ENCODE measurements around the gene MMP17. TPM values are rescaled to one million over a fixed set of nuclear protein-coding genes. Genes with fewer than 3 reads are reported as not detected.

The MMP17 gene
- polyA plus RNA-seq, 1 donor from 2014 or later = 79.0 TPM

DNA sequence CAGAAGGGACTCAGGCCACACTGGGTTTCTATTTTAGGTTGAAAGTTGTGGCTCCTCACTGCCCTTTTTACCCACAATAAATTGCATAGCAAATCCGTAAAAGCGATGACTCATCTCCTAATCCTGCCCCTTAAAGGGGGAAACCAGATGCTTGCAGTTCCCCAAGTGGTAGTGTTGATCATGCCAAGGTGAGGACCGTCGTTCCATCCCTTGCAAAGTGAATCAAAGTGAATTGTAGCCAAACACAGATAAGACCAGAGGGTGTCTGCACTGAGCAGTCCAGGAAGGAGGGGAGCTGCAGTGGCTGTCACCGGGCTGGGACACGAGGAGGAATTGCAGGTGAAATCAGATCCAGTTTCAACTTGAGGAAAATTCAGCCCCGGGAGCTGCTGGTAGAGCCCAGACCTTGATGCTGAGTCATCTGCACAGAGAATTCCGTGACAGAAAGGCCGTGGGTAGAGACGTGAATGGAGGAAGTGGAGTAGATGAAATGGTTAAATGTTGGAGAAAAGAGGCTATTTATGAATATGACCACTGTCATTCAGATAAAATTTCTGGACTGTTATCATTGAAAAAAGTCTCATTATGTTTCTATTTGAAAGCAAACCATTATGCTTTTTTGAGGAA lies 44.2 kb upstream of the MMP17 start:
- Histone ChIP-seq H3K4me2 (ENCODE audit: low read length) (no peak overlapping the region), H3F3A (ENCODE audit: insufficient read depth, low read length, poor library complexity, severe bottlenecking) (no peaks in the 10 kb centered on the region), H3K9ac (ENCODE audit: low read length) (no peak overlapping the region), H3K27me3 (ENCODE audit: insufficient read depth, low read depth, low read length) (no peaks in the 10 kb centered on the region), H3K27ac (ENCODE audit: low read length) (no peak overlapping the region), H4K20me1 (ENCODE audit: insufficient read depth) (no peaks in the 10 kb centered on the region), H3K79me2 (replicated peaks; ENCODE audit: insufficient read depth, low read length) (no peaks in the 10 kb centered on the region), H3K9me3 (ENCODE audit: low read length) (no peaks in the 10 kb centered on the region), H3K9me2 (ENCODE audit: insufficient read depth, low read length) (no peaks in the 10 kb centered on the region), H2AFZ (ENCODE audit: low read depth, low read length) (no peak overlapping the region), H3K4me3 (ENCODE audit: low read length) (no peak overlapping the region), H3K36me3 (ENCODE audit: insufficient read depth, low read length) (no peaks in the 10 kb centered on the region)
- TF ChIP-seq SMC3 (conservative IDR thresholded peaks at IDR 0.05; ENCODE audit: poor library complexity) (no peak), MXI1 (conservative IDR thresholded peaks at IDR 0.05; ENCODE audit: poor library complexity, severe bottlenecking) (no peak), POLR2AphosphoS5 (IDR thresholded peaks at IDR 0.05) (no peak)
- TF ChIP-seq, protein P1, sequence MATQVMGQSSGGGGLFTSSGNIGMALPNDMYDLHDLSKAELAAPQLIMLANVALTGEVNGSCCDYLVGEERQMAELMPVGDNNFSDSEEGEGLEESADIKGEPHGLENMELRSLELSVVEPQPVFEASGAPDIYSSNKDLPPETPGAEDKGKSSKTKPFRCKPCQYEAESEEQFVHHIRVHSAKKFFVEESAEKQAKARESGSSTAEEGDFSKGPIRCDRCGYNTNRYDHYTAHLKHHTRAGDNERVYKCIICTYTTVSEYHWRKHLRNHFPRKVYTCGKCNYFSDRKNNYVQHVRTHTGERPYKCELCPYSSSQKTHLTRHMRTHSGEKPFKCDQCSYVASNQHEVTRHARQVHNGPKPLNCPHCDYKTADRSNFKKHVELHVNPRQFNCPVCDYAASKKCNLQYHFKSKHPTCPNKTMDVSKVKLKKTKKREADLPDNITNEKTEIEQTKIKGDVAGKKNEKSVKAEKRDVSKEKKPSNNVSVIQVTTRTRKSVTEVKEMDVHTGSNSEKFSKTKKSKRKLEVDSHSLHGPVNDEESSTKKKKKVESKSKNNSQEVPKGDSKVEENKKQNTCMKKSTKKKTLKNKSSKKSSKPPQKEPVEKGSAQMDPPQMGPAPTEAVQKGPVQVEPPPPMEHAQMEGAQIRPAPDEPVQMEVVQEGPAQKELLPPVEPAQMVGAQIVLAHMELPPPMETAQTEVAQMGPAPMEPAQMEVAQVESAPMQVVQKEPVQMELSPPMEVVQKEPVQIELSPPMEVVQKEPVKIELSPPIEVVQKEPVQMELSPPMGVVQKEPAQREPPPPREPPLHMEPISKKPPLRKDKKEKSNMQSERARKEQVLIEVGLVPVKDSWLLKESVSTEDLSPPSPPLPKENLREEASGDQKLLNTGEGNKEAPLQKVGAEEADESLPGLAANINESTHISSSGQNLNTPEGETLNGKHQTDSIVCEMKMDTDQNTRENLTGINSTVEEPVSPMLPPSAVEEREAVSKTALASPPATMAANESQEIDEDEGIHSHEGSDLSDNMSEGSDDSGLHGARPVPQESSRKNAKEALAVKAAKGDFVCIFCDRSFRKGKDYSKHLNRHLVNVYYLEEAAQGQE (IDR thresholded peaks at IDR 0.05; ENCODE audit: borderline replicate concordance) = no peak

DNA sequence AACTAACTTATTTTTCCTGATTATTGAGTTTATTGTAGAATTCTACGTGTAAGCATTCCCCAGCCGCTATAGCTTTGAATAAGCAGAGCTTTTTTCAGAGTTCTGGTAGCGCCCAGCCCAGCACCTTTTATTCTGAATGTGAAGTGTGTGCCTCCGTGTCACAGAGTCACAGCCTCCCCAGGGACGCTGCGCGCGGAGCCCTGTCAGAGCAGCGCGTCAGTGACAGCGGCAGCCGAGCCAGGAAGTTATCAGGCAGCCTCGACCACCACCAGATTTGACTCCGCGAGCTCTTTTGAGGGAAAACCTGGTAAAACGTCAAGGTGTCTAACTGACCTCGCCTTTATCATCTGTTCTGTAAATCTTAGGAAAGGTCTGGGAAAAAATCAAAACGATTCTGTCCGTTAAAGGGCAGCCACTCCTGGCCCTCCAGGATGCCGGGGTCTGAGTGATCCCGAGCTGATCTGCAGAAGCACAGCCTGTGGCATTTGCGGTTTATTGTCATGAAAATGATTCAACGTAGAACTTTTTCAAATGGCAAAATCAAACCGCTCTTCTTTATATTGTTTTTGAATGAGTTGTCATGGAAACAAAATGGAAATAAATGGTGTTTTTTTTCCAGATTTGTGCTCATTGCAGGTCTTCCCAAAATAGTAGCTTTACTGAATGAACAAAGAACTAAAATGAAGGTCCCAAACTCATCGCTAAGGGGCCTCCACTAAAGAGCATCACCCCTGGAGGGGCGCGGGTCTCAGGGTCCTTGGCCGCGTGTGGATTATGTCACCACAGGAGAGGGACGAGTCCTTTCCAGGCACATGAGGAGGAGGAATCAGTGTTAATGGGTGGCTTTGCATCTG lies 43.1 kb upstream of the MMP17 start:
- Histone ChIP-seq H3K27me3 (ENCODE audit: insufficient read depth, low read depth, low read length) (no peaks in the 10 kb centered on the region), H3K4me3 (ENCODE audit: low read length) (peak overlapping the region; percentile 7), H3K79me2 (replicated peaks; ENCODE audit: insufficient read depth, low read length) (no peaks in the 10 kb centered on the region), H3K36me3 (ENCODE audit: insufficient read depth, low read length) (no peaks in the 10 kb centered on the region), H3K27ac (ENCODE audit: low read length) (peak overlapping the region; percentile 59), H3F3A (ENCODE audit: insufficient read depth, low read length, poor library complexity, severe bottlenecking) (no peaks in the 10 kb centered on the region), H2AFZ (ENCODE audit: low read depth, low read length) (no peak overlapping the region), H3K9me2 (ENCODE audit: insufficient read depth, low read length) (no peaks in the 10 kb centered on the region), H4K20me1 (ENCODE audit: insufficient read depth) (no peaks in the 10 kb centered on the region), H3K4me2 (ENCODE audit: low read length) (no peak overlapping the region), H3K9ac (ENCODE audit: low read length) (no peak overlapping the region), H3K9me3 (ENCODE audit: low read length) (no peaks in the 10 kb centered on the region)
- no peak for TF ChIP-seq SMC3 (conservative IDR thresholded peaks at IDR 0.05; ENCODE audit: poor library complexity)
- TF ChIP-seq POLR2AphosphoS5 (IDR thresholded peaks at IDR 0.05) = peak; percentile 37
- no peak for TF ChIP-seq MXI1 (conservative IDR thresholded peaks at IDR 0.05; ENCODE audit: poor library complexity, severe bottlenecking)

DNA sequence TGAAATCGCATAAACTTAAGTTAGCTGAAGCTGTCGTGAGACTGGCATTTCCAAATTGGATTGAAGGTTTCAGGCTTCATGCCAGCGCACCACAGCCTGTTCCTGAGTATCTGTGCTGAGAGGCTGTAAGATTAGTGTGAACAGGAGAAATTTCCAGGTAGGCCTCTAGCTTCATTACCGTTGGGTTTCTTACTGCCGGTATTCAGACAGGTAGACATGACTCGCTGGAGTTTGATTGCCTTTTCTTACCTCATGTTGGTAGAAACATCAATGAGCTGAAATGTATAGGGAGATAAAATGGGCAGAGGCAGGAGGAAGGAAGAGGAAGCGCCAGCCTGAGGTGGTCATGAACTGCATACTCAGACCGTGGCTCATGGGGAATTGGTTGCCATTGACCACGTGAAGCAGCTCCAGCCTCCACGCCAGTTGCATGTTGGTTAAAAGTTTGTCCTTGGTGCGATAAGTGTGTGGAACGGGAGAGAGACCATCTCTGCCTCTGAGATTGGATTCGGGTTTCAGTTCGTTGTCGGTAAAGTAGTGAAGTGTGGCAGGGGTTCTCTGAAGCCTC lies 42.3 kb upstream of the MMP17 start:
- Histone ChIP-seq H3F3A (ENCODE audit: insufficient read depth, low read length, poor library complexity, severe bottlenecking) (no peaks in the 10 kb centered on the region), H3K4me2 (ENCODE audit: low read length) (no peak overlapping the region), H3K27ac (ENCODE audit: low read length) (peak overlapping the region; percentile 59), H3K79me2 (replicated peaks; ENCODE audit: insufficient read depth, low read length) (no peaks in the 10 kb centered on the region), H3K27me3 (ENCODE audit: insufficient read depth, low read depth, low read length) (no peaks in the 10 kb centered on the region), H2AFZ (ENCODE audit: low read depth, low read length) (no peak overlapping the region), H3K4me3 (ENCODE audit: low read length) (no peak overlapping the region), H3K9me2 (ENCODE audit: insufficient read depth, low read length) (no peaks in the 10 kb centered on the region), H3K9me3 (ENCODE audit: low read length) (no peaks in the 10 kb centered on the region), H3K9ac (ENCODE audit: low read length) (no peak overlapping the region), H3K36me3 (ENCODE audit: insufficient read depth, low read length) (peaks cover 6% of the 10 kb centered on the region), H4K20me1 (ENCODE audit: insufficient read depth) (no peaks in the 10 kb centered on the region)
- TF ChIP-seq EZH2 (IDR thresholded peaks at IDR 0.05; ENCODE audit: borderline replicate concordance, insufficient read depth, low read length, poor library complexity, severe bottlenecking) (no peak), MXI1 (conservative IDR thresholded peaks at IDR 0.05; ENCODE audit: poor library complexity, severe bottlenecking) (no peak), RAD21 (conservative IDR thresholded peaks at IDR 0.05) (no peak), EP300 (conservative IDR thresholded peaks at IDR 0.05; ENCODE audit: poor library complexity, severe bottlenecking) (no peak), POLR2AphosphoS5 (IDR thresholded peaks at IDR 0.05) (no peak), TAF1 (IDR thresholded peaks at IDR 0.05; ENCODE audit: low read depth) (no peak), SMC3 (conservative IDR thresholded peaks at IDR 0.05; ENCODE audit: poor library complexity) (no peak)
- TF ChIP-seq, protein P1 (IDR thresholded peaks at IDR 0.05; ENCODE audit: borderline replicate concordance) = no peak
- TF ChIP-seq, protein P2, sequence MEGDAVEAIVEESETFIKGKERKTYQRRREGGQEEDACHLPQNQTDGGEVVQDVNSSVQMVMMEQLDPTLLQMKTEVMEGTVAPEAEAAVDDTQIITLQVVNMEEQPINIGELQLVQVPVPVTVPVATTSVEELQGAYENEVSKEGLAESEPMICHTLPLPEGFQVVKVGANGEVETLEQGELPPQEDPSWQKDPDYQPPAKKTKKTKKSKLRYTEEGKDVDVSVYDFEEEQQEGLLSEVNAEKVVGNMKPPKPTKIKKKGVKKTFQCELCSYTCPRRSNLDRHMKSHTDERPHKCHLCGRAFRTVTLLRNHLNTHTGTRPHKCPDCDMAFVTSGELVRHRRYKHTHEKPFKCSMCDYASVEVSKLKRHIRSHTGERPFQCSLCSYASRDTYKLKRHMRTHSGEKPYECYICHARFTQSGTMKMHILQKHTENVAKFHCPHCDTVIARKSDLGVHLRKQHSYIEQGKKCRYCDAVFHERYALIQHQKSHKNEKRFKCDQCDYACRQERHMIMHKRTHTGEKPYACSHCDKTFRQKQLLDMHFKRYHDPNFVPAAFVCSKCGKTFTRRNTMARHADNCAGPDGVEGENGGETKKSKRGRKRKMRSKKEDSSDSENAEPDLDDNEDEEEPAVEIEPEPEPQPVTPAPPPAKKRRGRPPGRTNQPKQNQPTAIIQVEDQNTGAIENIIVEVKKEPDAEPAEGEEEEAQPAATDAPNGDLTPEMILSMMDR (IDR thresholded peaks at IDR 0.05; ENCODE audit: poor library complexity, severe bottlenecking) = no peak

All from neural cell (in vitro differentiated cells).